Suppressor macrophage (primary cell): ENCODE results near the gene PLAGL2.

Source experiments
- DNase-seq, 4 experiments: peaks; one replicate each; pipeline ENCODE4 v3.0.0-alpha.2; 2020 to 2022

The PLAGL2 gene

GRCh38 chr20:32150291-32150848 is 57.2 kb downstream of the PLAGL2 start:
- DNase-seq = no peak

GRCh38 chr20:32149566-32150170 is 57.9 kb downstream of the PLAGL2 start:
- no peak for DNase-seq

- DNase-seq = no peak
These were observed 62.5 kb downstream of the PLAGL2 start for GRCh38 chr20:32144898-32145662.

GRCh38 chr20:32142991-32143390 is 64.6 kb downstream of the PLAGL2 start:
- DNase-seq = no peak
